IMR-90 (cell line): ENCODE data around the gene KIF9.

Experiments used
- BHLHE40 ChIP-seq: fragments of 150-350 bp; IDR thresholded peaks from 2 replicates; pipeline ENCODE4 v1.6.1; 2016; ENCODE audit warnings: mild to moderate bottlenecking, low read depth, low read length
- CEBPB ChIP-seq: IDR thresholded peaks from 2 replicates; pipeline ENCODE4 v1.6.1; 2012; ENCODE audit warnings: low read depth, low read length, improper control_type of control experiment
- FOS ChIP-seq: fragments of 150-350 bp; IDR thresholded peaks from 2 replicates; pipeline ENCODE4 v1.6.1; 2016; ENCODE audit warnings: low read depth, low read length
- MAFK ChIP-seq: IDR thresholded peaks from 2 replicates; pipeline ENCODE4 v1.6.1; 2012; ENCODE audit warnings: low read depth, low read length, improper control_type of control experiment
- MAZ ChIP-seq: IDR thresholded peaks from 2 replicates; pipeline ENCODE4 v1.6.1; 2012; ENCODE audit warnings: low read depth, mild to moderate bottlenecking, low read length, improper control_type of control experiment, moderate library complexity, borderline replicate concordance
- MXI1 ChIP-seq: IDR thresholded peaks from 2 replicates; pipeline ENCODE4 v1.6.1; 2012; ENCODE audit warnings: low read depth, mild to moderate bottlenecking, low read length, moderate library complexity, borderline replicate concordance
- POLR2A ChIP-seq: IDR thresholded peaks from 2 replicates; pipeline ENCODE4 v1.6.1; 2012; ENCODE audit warnings: mild to moderate bottlenecking, low read depth, low read length
- RAD21 ChIP-seq: IDR thresholded peaks from 2 replicates; pipeline ENCODE4 v1.6.1; 2012; ENCODE audit warnings: low read length, improper control_type of control experiment
- RCOR1 ChIP-seq: IDR thresholded peaks from 2 replicates; pipeline ENCODE4 v1.6.1; 2012; ENCODE audit warnings: mild to moderate bottlenecking, low read length, improper control_type of control experiment; ENCODE audit not compliant: insufficient replicate concordance
- RFX5 ChIP-seq: IDR thresholded peaks from 2 replicates; pipeline ENCODE4 v1.8.0; 2012; ENCODE audit warnings: low read depth, mild to moderate bottlenecking, low read length, moderate library complexity
- SMC3 ChIP-seq: fragments of 150-350 bp; IDR thresholded peaks from 2 replicates; pipeline ENCODE4 v1.6.1; 2016; ENCODE audit warnings: low read depth, mild to moderate bottlenecking, antibody characterized with exemption, low read length, moderate library complexity
- TF ChIP-seq, protein P1 (sequence below): fragments of 150-350 bp; IDR thresholded peaks from 2 replicates; pipeline ENCODE4 v1.6.1; 2017; ENCODE audit warnings: mild to moderate bottlenecking, antibody characterized with exemption, low read length, low read depth
- TF ChIP-seq, protein P2 (sequence below): conservative IDR thresholded peaks from 2 replicates; pipeline ENCODE4 v1.5.1; 2012; ENCODE audit warnings: mild to moderate bottlenecking, low read depth, low read length, improper control_type of control experiment
- TF ChIP-seq, protein P3 (sequence below): fragments of 150-350 bp; IDR thresholded peaks from 2 replicates; pipeline ENCODE4 v1.6.1; 2016; ENCODE audit warnings: low read depth, mild to moderate bottlenecking, low read length, moderate library complexity, borderline replicate concordance

DNA sequence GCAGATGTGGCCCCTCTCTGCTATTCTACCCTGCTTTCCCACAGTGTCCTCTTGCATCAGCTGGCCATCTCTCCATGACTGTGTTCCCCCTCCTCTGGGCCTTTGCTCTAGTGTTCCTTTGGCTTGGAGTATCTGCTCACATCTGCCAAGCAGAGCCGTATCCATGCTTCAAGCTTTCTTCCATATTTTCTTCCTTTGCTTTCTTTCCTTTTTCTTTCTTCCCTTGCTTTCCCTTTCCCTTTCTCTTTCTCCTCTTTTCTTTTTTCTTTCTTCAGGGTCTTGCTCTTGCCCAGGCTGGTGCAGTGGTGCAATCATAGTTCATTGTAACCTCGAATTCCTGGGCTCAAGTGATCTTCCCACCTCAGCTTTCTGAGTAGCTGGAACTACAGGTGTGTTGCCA, 12.7 kb upstream of the KIF9 start:
- TF ChIP-seq, protein P1, sequence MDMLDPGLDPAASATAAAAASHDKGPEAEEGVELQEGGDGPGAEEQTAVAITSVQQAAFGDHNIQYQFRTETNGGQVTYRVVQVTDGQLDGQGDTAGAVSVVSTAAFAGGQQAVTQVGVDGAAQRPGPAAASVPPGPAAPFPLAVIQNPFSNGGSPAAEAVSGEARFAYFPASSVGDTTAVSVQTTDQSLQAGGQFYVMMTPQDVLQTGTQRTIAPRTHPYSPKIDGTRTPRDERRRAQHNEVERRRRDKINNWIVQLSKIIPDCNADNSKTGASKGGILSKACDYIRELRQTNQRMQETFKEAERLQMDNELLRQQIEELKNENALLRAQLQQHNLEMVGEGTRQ = no peak
- TF ChIP-seq, protein P2, sequence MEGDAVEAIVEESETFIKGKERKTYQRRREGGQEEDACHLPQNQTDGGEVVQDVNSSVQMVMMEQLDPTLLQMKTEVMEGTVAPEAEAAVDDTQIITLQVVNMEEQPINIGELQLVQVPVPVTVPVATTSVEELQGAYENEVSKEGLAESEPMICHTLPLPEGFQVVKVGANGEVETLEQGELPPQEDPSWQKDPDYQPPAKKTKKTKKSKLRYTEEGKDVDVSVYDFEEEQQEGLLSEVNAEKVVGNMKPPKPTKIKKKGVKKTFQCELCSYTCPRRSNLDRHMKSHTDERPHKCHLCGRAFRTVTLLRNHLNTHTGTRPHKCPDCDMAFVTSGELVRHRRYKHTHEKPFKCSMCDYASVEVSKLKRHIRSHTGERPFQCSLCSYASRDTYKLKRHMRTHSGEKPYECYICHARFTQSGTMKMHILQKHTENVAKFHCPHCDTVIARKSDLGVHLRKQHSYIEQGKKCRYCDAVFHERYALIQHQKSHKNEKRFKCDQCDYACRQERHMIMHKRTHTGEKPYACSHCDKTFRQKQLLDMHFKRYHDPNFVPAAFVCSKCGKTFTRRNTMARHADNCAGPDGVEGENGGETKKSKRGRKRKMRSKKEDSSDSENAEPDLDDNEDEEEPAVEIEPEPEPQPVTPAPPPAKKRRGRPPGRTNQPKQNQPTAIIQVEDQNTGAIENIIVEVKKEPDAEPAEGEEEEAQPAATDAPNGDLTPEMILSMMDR = no peak
- TF ChIP-seq RFX5 = no peak
- TF ChIP-seq, protein P3, sequence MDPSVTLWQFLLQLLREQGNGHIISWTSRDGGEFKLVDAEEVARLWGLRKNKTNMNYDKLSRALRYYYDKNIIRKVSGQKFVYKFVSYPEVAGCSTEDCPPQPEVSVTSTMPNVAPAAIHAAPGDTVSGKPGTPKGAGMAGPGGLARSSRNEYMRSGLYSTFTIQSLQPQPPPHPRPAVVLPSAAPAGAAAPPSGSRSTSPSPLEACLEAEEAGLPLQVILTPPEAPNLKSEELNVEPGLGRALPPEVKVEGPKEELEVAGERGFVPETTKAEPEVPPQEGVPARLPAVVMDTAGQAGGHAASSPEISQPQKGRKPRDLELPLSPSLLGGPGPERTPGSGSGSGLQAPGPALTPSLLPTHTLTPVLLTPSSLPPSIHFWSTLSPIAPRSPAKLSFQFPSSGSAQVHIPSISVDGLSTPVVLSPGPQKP = no peak
- no peak for TF ChIP-seq POLR2A
- TF ChIP-seq MAZ = no peak
- TF ChIP-seq MXI1 = no peak
- TF ChIP-seq BHLHE40 = no peak
- TF ChIP-seq SMC3 = no peak
- no peak for TF ChIP-seq RAD21
- TF ChIP-seq RCOR1 = no peak
- no peak for TF ChIP-seq CEBPB
- no peak for TF ChIP-seq MAFK
- no peak for TF ChIP-seq FOS
